ENCODE measurements around the gene DLX6. TPM values are rescaled to one million over a fixed set of nuclear protein-coding genes. Genes with fewer than 3 reads are reported as not detected.

DLX6 gene
- total and polyA plus RNA-seq, 11 donors, result 0.21 TPM; not detected in 10

- intact Hi-C loops (cut with DNase I), result no loop called here
- no peak for DNase-seq
- H3K4me3 ChIP-seq, result no peak overlapping the region
- no peaks in the 10 kb centered on the region for H3K9me3 ChIP-seq
- H3K27me3 ChIP-seq, result peaks cover 75 to 99% (median 96%) of the 10 kb centered on the region in 9 donors
- no peaks in the 10 kb centered on the region for H3K36me3 ChIP-seq
- 9 to 11% (median 10%) methylated on average over 3 of the region's 3 CpGs for WGBS, 4 donors
- no peak for TF ChIP-seq POLR2A (IDR thresholded peaks at IDR 0.05)
- no peak for TF ChIP-seq CTCF (IDR thresholded peaks at IDR 0.05)
- no peak for ATAC-seq
- H3K4me1 ChIP-seq, result peaks cover 0 to 27% (median 6%) of the 10 kb centered on the region in 12 donors
- no peak overlapping the region for H3K27ac ChIP-seq
Measured at GRCh38 chr7:97015279-97015678, 9.9 kb downstream of the DLX6 start.

- no peak for DNase-seq
- ATAC-seq, result no peak
- TF ChIP-seq POLR2A (IDR thresholded peaks at IDR 0.05), result no peak
- no peak for TF ChIP-seq CTCF (IDR thresholded peaks at IDR 0.05)
- intact Hi-C loops (cut with DNase I), result no loop called here
- Histone ChIP-seq H3K9me3 (no peaks in the 10 kb centered on the region), H3K4me1 (peaks cover 0 to 30% (median 8%) of the 10 kb centered on the region in 12 donors), H3K27me3 (peaks cover 76 to 99% (median 96%) of the 10 kb centered on the region in 9 donors), H3K27ac (no peak overlapping the region), H3K36me3 (no peaks in the 10 kb centered on the region), H3K4me3 (no peak overlapping the region)
- 5 to 7% (median 6%) methylated on average over 11 to 12 of the region's 12 CpGs for WGBS, 4 donors
Measured at GRCh38 chr7:97015756-97016380, 10.5 kb downstream of the DLX6 start.

- Histone ChIP-seq H3K27ac (no peak overlapping the region), H3K4me1 (peaks cover 0 to 37% (median 14%) of the 10 kb centered on the region in 12 donors), H3K9me3 (no peaks in the 10 kb centered on the region), H3K27me3 (peaks cover 78 to 99% (median 96%) of the 10 kb centered on the region in 9 donors), H3K4me3 (no peak overlapping the region), H3K36me3 (no peaks in the 10 kb centered on the region)
- TF ChIP-seq POLR2A (IDR thresholded peaks at IDR 0.05) (no peak), CTCF (IDR thresholded peaks at IDR 0.05) (no peak)
- WGBS, 4 donors, result 1 to 2% (median 2%) methylated on average over 52 to 55 of the region's 55 CpGs
- ATAC-seq, result peak in 2 of 4 donors; percentile 16 to 41
- intact Hi-C loops (cut with DNase I), result no loop called here
- no peak for DNase-seq
Measured at GRCh38 chr7:97016381-97017191, 11.2 kb downstream of the DLX6 start.
